Putamen (tissue), 1 donor: ENCODE results near the gene NDUFAF8.
A peak's percentile ranks its signal among the peaks of the same experiment; 100 is the strongest.

Source experiments
- DNase-seq: peaks from one replicate; pipeline ENCODE4 v3.0.0-alpha.2; 2016; ENCODE audit warnings: low spot score

The NDUFAF8 gene

GRCh38 chr17:81238815-81239713, at the start of gene NDUFAF8, which contains the start of gene TEPSIN:
NDUFAF8 (plus strand) TSS chr17:81239318; CDS start chr17:81239364, 46 bp downstream.
TEPSIN (minus strand) TSS chr17:81239055; CDS start chr17:81239033, 22 bp downstream.
- peak; percentile 100 for DNase-seq

GRCh38 chr17:81189670-81190530, 49.2 kb upstream of the NDUFAF8 start:
- DNase-seq = peak; percentile 21

GRCh38 chr17:81190591-81190990, 48.5 kb upstream of the NDUFAF8 start:
- DNase-seq = no peak

GRCh38 chr17:81191116-81191515, 48.0 kb upstream of the NDUFAF8 start:
- DNase-seq = no peak

- no peak for DNase-seq
Measured at GRCh38 chr17:81191646-81192045, 47.5 kb upstream of the NDUFAF8 start.

GRCh38 chr17:81192386-81193050, 46.6 kb upstream of the NDUFAF8 start:
- DNase-seq = no peak

GRCh38 chr17:81193051-81193410, 46.1 kb upstream of the NDUFAF8 start:
- DNase-seq = no peak

GRCh38 chr17:81193470-81194224, 45.5 kb upstream of the NDUFAF8 start:
- DNase-seq = no peak

- DNase-seq = no peak
Measured at GRCh38 chr17:81194225-81194760, 44.8 kb upstream of the NDUFAF8 start.

- no peak for DNase-seq
Measured at GRCh38 chr17:81194941-81195901, 43.9 kb upstream of the NDUFAF8 start.

GRCh38 chr17:81195941-81196495, 43.1 kb upstream of the NDUFAF8 start:
- DNase-seq = no peak

- DNase-seq = no peak
Measured at GRCh38 chr17:81196505-81197408, 42.4 kb upstream of the NDUFAF8 start.

- no peak for DNase-seq
Measured at GRCh38 chr17:81197409-81197795, 41.7 kb upstream of the NDUFAF8 start.

GRCh38 chr17:81197831-81198490, 41.2 kb upstream of the NDUFAF8 start:
- DNase-seq = no peak

GRCh38 chr17:81198826-81199481, 40.2 kb upstream of the NDUFAF8 start:
- DNase-seq = no peak

GRCh38 chr17:81199482-81199830, 39.7 kb upstream of the NDUFAF8 start:
- no peak for DNase-seq

GRCh38 chr17:81200201-81200600, 38.9 kb upstream of the NDUFAF8 start:
- no peak for DNase-seq
